AG20443 (cell line): ENCODE measurements around the gene LRRC75A.
"Not testable (repeated sequence)": the region's sequence is repeated elsewhere in the genome, so short reads cannot be mapped to it uniquely, and the experiment has no call there.

Experiments used
- DNase-seq: peaks from one replicate; pipeline ENCODE4 v3.0.0; 2012; ENCODE audit warnings: low spot score, mixed read lengths

Gene LRRC75A

GRCh38 chr17:16491703-16492612 is at the start of gene LRRC75A:
TSS of gene LRRC75A (minus strand) at chr17:16492193. CDS start at chr17:16491990, 203 bp downstream.
- peak; percentile 94 for DNase-seq

DNA sequence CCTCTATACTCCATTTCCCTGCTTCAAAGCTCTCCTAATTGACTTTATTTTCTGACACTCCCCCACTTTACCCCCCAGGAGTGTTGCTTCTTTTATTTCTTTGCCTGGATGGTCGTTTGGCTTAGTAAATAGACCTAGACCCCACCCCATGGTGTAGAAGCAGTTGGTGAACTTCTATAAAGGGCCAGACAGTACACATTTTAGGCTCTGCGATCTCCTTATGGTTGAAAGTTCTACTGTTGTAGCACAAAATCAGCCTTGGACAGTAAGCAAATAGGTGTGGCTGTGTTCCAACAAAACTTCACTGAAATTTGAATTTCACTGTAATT is 45.1 kb upstream of the LRRC75A start:
- DNase-seq, result no peak

GRCh38 chr17:16534236-16534635 is 42.2 kb upstream of the LRRC75A start:
- peak; percentile 18 for DNase-seq

GRCh38 chr17:16529906-16530305 is 37.9 kb upstream of the LRRC75A start:
- DNase-seq, result no peak

DNA sequence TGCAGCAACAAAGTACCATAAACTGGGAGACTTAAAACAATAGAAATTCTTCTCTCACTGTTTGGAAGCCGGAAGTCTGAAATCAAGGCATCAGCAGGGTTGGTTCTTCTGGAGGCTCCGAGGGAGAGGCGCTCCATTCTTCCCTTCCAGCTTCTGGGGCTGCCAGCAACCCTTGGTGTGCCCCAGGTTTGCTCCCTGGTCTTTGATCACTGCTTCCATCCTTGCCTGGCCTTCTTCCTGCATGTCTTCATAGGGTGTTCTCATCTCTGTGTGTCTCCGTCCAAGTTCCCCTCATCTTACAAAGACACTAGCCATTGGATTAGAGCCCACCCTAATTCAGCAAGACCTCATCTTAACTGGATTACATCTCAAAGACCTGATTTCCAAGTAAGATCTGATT is 35.3 kb upstream of the LRRC75A start:
- DNase-seq, result no peak

- DNase-seq, result not testable (repeated sequence)
Observed at GRCh38 chr17:16525556-16525955, 33.6 kb upstream of the LRRC75A start.

GRCh38 chr17:16521070-16521727 is 29.2 kb upstream of the LRRC75A start:
- peak; percentile 91 for DNase-seq

- DNase-seq, result no peak
Observed at GRCh38 chr17:16519021-16519420, 27.0 kb upstream of the LRRC75A start.

DNA sequence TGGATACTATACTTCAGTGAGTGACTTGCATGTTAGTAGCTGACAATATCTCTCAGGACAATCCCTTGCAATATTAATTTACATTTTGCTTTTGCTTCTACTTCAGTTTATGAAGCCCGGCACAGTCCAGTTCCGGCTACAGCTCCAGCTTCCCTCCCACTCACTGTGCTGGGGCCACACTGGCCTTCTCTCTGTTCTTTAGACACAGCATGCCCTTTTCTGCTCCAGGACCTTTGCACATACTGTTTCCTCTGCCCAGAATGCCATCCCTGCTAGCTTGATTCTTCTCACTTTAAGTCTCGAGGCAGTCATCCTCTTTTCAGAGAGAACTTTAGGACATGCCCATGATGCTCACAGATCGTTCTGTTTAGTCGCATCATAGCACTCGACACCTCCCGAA is 25.5 kb upstream of the LRRC75A start:
- DNase-seq, result no peak

GRCh38 chr17:16516594-16517051 is 24.6 kb upstream of the LRRC75A start:
- DNase-seq, result peak; percentile 78

DNA sequence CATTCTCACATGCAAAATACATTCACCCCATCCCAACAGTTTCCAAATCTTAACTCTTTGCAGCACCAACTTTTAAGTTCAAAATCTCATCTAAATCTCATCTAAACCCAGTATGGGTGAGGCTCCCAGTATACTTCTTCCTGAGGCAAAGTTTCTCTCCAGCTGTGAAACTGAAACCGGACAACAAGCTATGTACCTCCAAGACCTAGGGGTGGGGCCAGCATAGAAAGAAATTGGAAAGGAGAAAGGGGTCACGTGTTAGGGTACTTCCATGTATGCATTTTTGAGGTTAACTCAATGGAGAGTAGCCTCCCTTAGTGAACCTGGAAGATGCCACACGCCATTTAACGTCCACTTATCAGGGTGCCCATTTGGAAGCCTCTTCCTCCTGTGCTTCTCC is 23.9 kb upstream of the LRRC75A start:
- DNase-seq, result no peak

DNA sequence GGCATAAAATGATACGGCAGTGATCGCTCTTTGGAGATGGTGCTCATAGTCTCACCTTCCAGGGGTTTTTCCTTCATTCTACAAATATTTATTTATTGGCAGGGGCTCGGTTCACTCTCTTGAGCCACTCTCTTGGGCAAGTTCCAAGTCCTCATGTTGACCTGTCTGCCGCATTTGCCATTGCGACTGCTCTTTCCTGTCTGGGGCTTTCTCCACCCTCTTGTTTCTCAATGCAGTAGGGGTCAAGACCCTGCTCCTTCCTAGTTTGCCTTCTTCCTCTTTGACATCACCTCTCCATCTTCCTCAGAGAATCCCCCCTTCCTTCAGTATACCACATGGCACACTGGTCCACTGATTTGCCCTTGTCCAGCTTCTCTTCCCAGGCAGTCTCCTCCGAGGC is 21.9 kb upstream of the LRRC75A start:
- no peak for DNase-seq

DNA sequence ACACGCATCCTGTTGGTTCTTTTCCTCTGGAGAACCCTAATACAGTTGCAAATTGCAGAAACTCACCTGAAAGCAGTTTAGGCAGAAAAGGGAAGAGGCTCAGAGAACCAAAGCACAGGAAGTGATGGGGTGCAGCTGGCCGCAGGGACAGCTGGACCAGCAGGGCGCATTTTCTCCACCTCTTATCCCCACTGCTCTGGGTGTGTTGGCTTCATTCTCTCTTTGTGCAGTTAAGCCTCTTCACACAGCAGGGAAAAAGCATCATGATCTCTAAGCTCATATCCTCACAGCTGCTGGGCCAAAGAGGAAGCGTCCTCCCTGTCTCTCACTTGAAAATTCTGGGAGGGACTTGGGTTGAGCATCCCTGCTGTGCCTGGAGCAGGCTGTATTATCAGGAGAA is 20.0 kb upstream of the LRRC75A start:
- DNase-seq, result no peak

DNA sequence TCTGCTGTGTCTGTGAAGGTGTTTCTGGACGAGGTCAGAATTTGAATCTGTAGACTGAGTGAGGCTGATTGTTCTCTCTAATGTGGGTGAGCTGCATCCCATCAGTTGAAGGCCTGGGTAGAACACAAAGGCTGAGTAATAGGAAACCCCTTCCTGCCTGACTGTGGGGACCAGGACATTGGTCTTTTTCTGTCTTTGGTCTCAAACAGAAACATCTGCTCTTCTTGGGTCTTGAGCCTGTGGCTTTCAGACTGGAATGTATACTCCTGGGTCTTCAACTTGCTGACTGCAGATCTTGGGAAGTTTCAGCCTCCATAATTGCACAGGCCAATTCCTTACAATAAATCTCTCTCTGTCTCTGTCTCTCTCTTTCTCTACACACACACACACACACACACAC is 19.6 kb upstream of the LRRC75A start:
- no peak for DNase-seq

DNA sequence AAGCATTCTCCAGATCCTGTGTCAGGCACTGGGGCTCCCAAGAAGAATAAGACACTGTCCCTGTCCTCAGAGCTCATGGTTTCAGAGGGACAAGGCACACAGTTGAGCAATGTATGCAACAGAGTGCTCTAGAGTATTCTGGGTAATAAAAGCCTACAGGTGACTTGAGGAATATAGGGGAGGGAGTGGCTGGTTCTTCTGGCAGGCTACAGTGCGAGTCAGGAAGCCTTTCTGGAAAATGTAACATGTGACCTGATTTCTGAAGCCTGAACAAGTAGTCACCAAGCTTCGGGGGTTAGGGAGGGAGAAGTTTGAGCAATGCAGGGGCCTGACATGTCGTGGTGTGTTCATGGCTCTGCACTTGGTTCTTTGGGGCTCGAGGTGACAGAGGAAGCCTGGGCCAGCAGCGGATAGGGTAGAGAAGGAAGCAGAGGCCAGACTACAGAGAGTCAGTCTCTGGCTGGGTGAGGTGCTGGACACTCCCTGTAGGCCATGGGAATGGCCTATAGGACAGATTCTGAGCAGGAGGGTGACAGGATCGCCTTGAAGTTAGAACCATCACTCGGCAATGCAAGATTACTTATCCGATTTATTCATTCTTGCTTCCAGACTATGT is 16.0 kb upstream of the LRRC75A start:
- no peak for DNase-seq

- no peak for DNase-seq
Observed at GRCh38 chr17:16506188-16506587, 14.2 kb upstream of the LRRC75A start.

DNA sequence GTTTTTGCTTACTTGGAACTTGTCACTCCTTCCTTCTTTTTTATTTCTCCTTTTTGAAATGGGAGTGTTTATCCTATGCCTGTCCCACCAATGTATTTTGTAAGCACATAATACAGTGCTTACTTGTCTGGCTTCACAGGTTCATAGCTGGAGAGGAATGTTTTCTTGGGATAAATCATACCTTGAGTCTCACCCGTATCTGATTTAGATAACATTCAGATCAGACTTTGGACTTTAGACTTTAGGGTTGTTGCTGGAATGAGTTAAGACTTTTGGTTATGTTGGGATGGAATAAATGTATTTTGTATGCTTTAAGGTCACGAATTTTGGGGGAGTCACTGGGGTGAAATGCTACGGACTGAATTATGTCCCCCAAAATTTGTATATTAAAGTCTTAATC is 13.0 kb upstream of the LRRC75A start:
- DNase-seq, result no peak

- no peak for DNase-seq
Observed at GRCh38 chr17:16496820-16497489, 5.0 kb upstream of the LRRC75A start.

DNA sequence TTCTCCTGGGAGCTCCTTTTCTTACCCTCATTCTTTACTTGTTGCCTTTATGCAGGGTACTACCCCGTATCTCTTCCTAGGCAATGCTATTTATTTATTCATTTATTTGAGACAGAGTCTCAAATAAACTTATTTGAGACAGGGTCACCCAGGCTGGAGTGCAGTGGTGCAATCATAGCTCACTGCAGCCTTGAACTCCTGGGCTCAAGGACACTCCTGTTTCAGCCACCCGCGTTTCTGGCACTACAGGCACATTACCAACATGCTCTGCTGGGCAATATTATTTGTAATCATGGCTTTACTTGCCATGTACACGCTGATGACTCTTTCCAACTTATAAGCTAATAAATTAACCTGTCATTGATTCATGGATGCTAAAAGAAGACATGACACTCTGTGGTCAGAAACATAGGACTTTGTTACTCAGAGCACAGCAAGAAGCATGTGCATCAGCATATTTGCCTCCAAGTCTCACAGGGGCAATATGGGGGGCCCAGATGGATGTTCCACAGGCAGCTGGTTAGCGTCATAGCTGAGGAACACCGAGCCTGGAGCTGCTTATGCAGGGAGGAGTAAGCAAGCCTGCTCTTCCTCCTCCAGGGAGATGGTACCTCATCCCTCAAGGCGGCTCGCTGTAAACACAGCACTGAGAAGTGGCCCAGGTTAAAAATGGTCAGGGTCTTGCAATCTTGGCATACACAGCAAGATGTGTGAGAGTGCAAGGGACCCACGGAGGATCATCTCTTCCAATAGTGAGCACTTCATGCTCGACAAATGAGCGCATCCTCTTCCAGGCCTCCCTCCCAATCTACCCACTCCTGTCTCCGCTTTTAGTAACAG is 4.2 kb upstream of the LRRC75A start:
- no peak for DNase-seq

GRCh38 chr17:16495561-16495960 is 3.6 kb upstream of the LRRC75A start:
- DNase-seq, result no peak

- no peak for DNase-seq
Observed at GRCh38 chr17:16494059-16494458, 2.1 kb upstream of the LRRC75A start.
